ENCODE results near the gene OXSR1.
"Not testable (repeated sequence)": the region's sequence is repeated elsewhere in the genome, so short reads cannot be mapped to it uniquely, and the experiment has no call there.

OXSR1 gene

GRCh38 chr3:38222032-38222634, 56.8 kb downstream of the OXSR1 start:
- Histone ChIP-seq H3K4me1 (no peaks in the 10 kb centered on the region), H3K27me3 (ENCODE audit: low read depth) (no peaks in the 10 kb centered on the region), H3K36me3 (replicated peaks) (peaks cover 25% of the 10 kb centered on the region), H3K4me3 (no peak overlapping the region), H3K9me3 (no peaks in the 10 kb centered on the region)
- DNase-seq (ENCODE audit: low spot score in 2 of 2) = no peak
- in situ Hi-C loops (cut with MboI; ENCODE audit: low sequenced_read_pairs) = no loop called here

GRCh38 chr3:38224357-38224756, 59.0 kb downstream of the OXSR1 start:
- in situ Hi-C loops (cut with MboI; ENCODE audit: low sequenced_read_pairs) = no loop called here
- no peak overlapping the region for H3K4me3 ChIP-seq
- H3K27me3 ChIP-seq (ENCODE audit: low read depth) = no peaks in the 10 kb centered on the region
- DNase-seq (ENCODE audit: low spot score in 2 of 2) = no peak
- H3K36me3 ChIP-seq (replicated peaks) = peaks cover 30% of the 10 kb centered on the region
- H3K9me3 ChIP-seq = no peaks in the 10 kb centered on the region
- H3K4me1 ChIP-seq = no peaks in the 10 kb centered on the region

DNA sequence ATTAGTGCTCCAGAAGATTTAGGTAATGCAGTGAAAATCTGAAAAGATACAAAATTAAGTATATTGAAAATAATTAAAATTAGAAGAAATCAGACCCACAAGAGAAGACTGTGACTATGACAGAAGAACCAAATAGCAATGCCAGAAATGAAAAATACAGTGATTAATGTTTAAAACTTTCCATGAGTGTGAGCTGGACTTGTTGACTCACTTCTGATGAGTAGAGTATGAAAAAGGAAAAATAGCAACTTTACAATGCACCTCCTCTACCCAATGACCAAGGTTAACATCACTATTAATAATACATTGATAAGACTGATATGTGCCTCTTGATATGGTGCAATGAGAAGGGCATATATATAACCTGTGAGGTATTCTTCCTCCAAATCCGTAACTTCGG, 60.9 kb downstream of the OXSR1 start:
- H3K27me3 ChIP-seq (ENCODE audit: low read depth) = no peaks in the 10 kb centered on the region
- no peaks in the 10 kb centered on the region for H3K4me1 ChIP-seq
- peaks cover 36% of the 10 kb centered on the region for H3K36me3 ChIP-seq (replicated peaks)
- in situ Hi-C loops (cut with MboI; ENCODE audit: low sequenced_read_pairs) = no loop called here
- no peaks in the 10 kb centered on the region for H3K9me3 ChIP-seq
- no peak for DNase-seq (ENCODE audit: low spot score in 2 of 2)
- no peak overlapping the region for H3K4me3 ChIP-seq

DNA sequence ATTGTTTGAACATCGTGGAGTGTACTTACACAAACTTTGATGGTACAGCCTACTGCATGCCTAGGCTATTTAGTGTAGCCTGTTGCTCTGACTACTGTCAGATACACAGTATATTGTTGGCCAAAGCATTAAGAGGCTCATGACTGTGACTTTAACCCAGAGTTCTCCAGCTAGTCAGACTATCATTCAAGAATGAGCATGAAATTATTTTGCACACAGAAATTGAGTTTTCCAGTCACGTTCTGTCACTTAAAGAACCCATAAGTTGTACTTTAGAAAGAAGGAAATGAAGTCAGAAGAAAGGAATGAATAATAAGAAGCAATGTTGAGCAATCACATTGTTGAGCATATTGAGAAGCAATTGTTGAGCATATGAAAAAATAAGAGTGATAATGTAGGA, 62.7 kb downstream of the OXSR1 start:
- in situ Hi-C loops (cut with MboI; ENCODE audit: low sequenced_read_pairs) = no loop called here
- no peaks in the 10 kb centered on the region for H3K27me3 ChIP-seq (ENCODE audit: low read depth)
- DNase-seq (ENCODE audit: low spot score in 2 of 2) = no peak
- no peaks in the 10 kb centered on the region for H3K4me1 ChIP-seq
- peaks cover 41% of the 10 kb centered on the region for H3K36me3 ChIP-seq (replicated peaks)
- no peak overlapping the region for H3K4me3 ChIP-seq
- H3K9me3 ChIP-seq = no peaks in the 10 kb centered on the region

GRCh38 chr3:38229036-38229435, 63.7 kb downstream of the OXSR1 start:
- H3K27me3 ChIP-seq (ENCODE audit: low read depth) = no peaks in the 10 kb centered on the region
- DNase-seq (ENCODE audit: low spot score in 2 of 2) = no peak
- in situ Hi-C loops (cut with MboI; ENCODE audit: low sequenced_read_pairs) = no loop called here
- H3K36me3 ChIP-seq (replicated peaks) = peaks cover 36% of the 10 kb centered on the region
- H3K9me3 ChIP-seq = no peaks in the 10 kb centered on the region
- no peak overlapping the region for H3K4me3 ChIP-seq
- no peaks in the 10 kb centered on the region for H3K4me1 ChIP-seq

GRCh38 chr3:38232701-38233100, 67.4 kb downstream of the OXSR1 start:
- H3K27me3 ChIP-seq (ENCODE audit: low read depth) = no peaks in the 10 kb centered on the region
- no peaks in the 10 kb centered on the region for H3K9me3 ChIP-seq
- no peaks in the 10 kb centered on the region for H3K4me1 ChIP-seq
- no peak overlapping the region for H3K4me3 ChIP-seq
- DNase-seq (ENCODE audit: low spot score in 2 of 2) = no peak
- in situ Hi-C loops (cut with MboI; ENCODE audit: low sequenced_read_pairs) = no loop called here
- H3K36me3 ChIP-seq (replicated peaks) = peaks cover 19% of the 10 kb centered on the region

GRCh38 chr3:38235466-38235865, 70.1 kb downstream of the OXSR1 start:
- in situ Hi-C loops (cut with MboI; ENCODE audit: low sequenced_read_pairs) = no loop called here
- H3K4me1 ChIP-seq = no peaks in the 10 kb centered on the region
- H3K9me3 ChIP-seq = no peaks in the 10 kb centered on the region
- no peak overlapping the region for H3K4me3 ChIP-seq
- no peaks in the 10 kb centered on the region for H3K27me3 ChIP-seq (ENCODE audit: low read depth)
- peaks cover 15% of the 10 kb centered on the region for H3K36me3 ChIP-seq (replicated peaks)
- DNase-seq (ENCODE audit: low spot score in 2 of 2) = no peak

DNA sequence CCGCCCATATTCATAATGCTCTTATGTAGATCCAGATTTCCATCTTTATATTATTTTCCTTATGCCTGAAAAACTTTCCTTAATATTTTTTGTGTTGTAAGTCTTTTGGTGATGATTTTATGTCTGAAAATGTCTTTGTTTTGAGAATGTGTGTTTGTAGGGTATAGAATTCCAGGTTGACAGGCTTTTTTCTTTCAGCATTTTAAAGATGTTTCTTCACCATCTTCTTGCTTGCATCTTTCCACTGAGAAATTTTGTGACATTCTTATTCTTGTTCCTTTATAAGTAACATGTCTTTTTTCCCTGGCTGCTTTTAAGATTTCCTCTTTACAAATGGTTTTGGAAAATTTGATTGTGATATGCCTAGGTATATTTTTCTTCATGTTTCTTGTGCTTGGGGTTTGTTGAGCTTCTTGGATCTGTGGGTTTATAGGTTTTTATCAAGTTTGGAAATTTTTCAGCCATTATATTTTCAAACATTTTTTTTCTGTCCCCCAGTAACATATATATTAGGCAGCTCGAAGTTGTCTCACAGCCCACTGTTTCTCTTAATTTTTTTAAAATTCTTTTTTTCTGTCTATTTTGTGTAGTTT, 73.2 kb downstream of the OXSR1 start:
- in situ Hi-C loops (cut with MboI; ENCODE audit: low sequenced_read_pairs) = no loop called here
- peaks cover 8% of the 10 kb centered on the region; the same call in 1 of the 2 replicates for H3K36me3 ChIP-seq (replicated peaks)
- no peaks in the 10 kb centered on the region for H3K4me1 ChIP-seq
- H3K9me3 ChIP-seq = no peaks in the 10 kb centered on the region
- no peak overlapping the region for H3K4me3 ChIP-seq
- no peaks in the 10 kb centered on the region for H3K27me3 ChIP-seq (ENCODE audit: low read depth)
- DNase-seq (ENCODE audit: low spot score in 2 of 2) = no peak

- in situ Hi-C loops (cut with MboI; ENCODE audit: low sequenced_read_pairs); H3K9me3 ChIP-seq; H3K4me1 ChIP-seq; H3K4me3 ChIP-seq; H3K27me3 ChIP-seq (ENCODE audit: low read depth); DNase-seq (ENCODE audit: low spot score in 2 of 2): not testable (repeated sequence)
- peaks cover 19% of the 10 kb centered on the region for H3K36me3 ChIP-seq (replicated peaks)
Observed at GRCh38 chr3:38242812-38243211, 77.5 kb downstream of the OXSR1 start.

DNA sequence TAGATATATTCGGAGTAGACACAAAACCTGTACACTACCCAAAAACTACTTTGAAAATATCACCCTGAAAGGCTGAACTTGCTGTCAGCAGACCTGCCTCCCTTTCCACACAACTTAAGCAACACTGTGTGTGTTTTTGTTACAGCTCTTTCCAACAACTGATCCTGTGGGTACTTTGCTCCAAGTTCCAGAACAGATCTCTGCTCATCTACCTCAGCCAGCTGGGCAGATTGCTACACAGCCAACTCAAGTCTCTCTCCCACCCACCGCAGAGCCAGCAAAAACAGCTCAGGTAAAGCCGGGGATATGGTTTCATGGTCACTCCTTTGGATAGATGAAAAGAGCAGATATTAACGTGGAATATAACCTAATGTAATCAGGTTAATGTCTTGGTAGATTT, 80.6 kb downstream of the OXSR1 start:
- no peak overlapping the region for H3K4me3 ChIP-seq
- H3K36me3 ChIP-seq (replicated peaks) = peaks cover 43% of the 10 kb centered on the region
- in situ Hi-C loops (cut with MboI; ENCODE audit: low sequenced_read_pairs) = no loop called here
- no peaks in the 10 kb centered on the region for H3K9me3 ChIP-seq
- DNase-seq (ENCODE audit: low spot score in 2 of 2) = no peak
- no peaks in the 10 kb centered on the region for H3K27me3 ChIP-seq (ENCODE audit: low read depth)
- no peaks in the 10 kb centered on the region for H3K4me1 ChIP-seq

- Histone ChIP-seq H3K36me3 (replicated peaks) (peaks cover 56% of the 10 kb centered on the region), H3K9me3 (no peaks in the 10 kb centered on the region), H3K27me3 (ENCODE audit: low read depth) (no peaks in the 10 kb centered on the region), H3K4me1 (no peaks in the 10 kb centered on the region), H3K4me3 (no peak overlapping the region)
- in situ Hi-C loops (cut with MboI; ENCODE audit: low sequenced_read_pairs) = no loop called here
- DNase-seq (ENCODE audit: low spot score in 2 of 2) = no peak
Observed at GRCh38 chr3:38247366-38248035, 82.2 kb downstream of the OXSR1 start.

- H3K4me3 ChIP-seq = no peak overlapping the region
- H3K4me1 ChIP-seq = no peaks in the 10 kb centered on the region
- H3K27me3 ChIP-seq (ENCODE audit: low read depth) = no peaks in the 10 kb centered on the region
- no peaks in the 10 kb centered on the region for H3K9me3 ChIP-seq
- peaks cover 71% of the 10 kb centered on the region for H3K36me3 ChIP-seq (replicated peaks)
- in situ Hi-C loops (cut with MboI; ENCODE audit: low sequenced_read_pairs) = no loop called here
- DNase-seq (ENCODE audit: low spot score in 2 of 2) = no peak
Observed at GRCh38 chr3:38250198-38250597, 84.9 kb downstream of the OXSR1 start.

- in situ Hi-C loops (cut with MboI; ENCODE audit: low sequenced_read_pairs) = no loop called here
- H3K27me3 ChIP-seq (ENCODE audit: low read depth) = no peaks in the 10 kb centered on the region
- DNase-seq (ENCODE audit: low spot score in 2 of 2) = no peak
- no peak overlapping the region for H3K4me3 ChIP-seq
- peaks cover 69% of the 10 kb centered on the region for H3K36me3 ChIP-seq (replicated peaks)
- H3K4me1 ChIP-seq = no peaks in the 10 kb centered on the region
- H3K9me3 ChIP-seq = no peaks in the 10 kb centered on the region
Observed at GRCh38 chr3:38251197-38251596, 85.9 kb downstream of the OXSR1 start.

GRCh38 chr3:38253704-38254103, 88.4 kb downstream of the OXSR1 start:
- Histone ChIP-seq H3K36me3 (replicated peaks) (peaks cover 47% of the 10 kb centered on the region), H3K27me3 (ENCODE audit: low read depth) (no peaks in the 10 kb centered on the region), H3K9me3 (no peaks in the 10 kb centered on the region), H3K4me3 (no peak overlapping the region), H3K4me1 (no peaks in the 10 kb centered on the region)
- DNase-seq (ENCODE audit: low spot score in 2 of 2) = no peak
- in situ Hi-C loops (cut with MboI; ENCODE audit: low sequenced_read_pairs) = no loop called here

All from HAP-1 (cell line).